Prostate gland (tissue), 2 donors: ENCODE data around the gene ACOX3. TPM values are rescaled to one million over a fixed set of nuclear protein-coding genes. Genes with fewer than 3 reads are reported as not detected.
A peak's percentile ranks its signal among the peaks of the same experiment; 100 is the strongest.

ENCODE experiments used
- DNase-seq: peaks from one replicate; pipeline ENCODE4 v3.0.0-alpha.2; 2019; ENCODE audit warnings: low spot score
- H3K27ac ChIP-seq, 2 donors: fragments of 200-600 bp; sonication (generic); 2 replicates each; pipeline ENCODE4 v1.5.1; 2017 to 2019
- H3K27me3 ChIP-seq: fragments of 200-600 bp; sonication (generic); replicated peaks from 2 replicates; pipeline ENCODE4 v1.5.1; 2019; ENCODE audit not compliant: insufficient read depth
- H3K36me3 ChIP-seq, 2 donors: fragments of 200-600 bp; sonication (generic); 1 replicate in 1 of 2; 2 replicates in 1 of 2; pipeline versions ENCODE4 v1.5.1 to v1.8.1; 2017 to 2019
- H3K4me1 ChIP-seq: fragments of 200-600 bp; sonication (generic); replicated peaks from 2 replicates; pipeline ENCODE4 v1.5.1; 2019
- H3K4me3 ChIP-seq, 2 donors: fragments of 200-600 bp; sonication (generic); 2 replicates each; pipeline ENCODE4 v1.5.1; 2017 to 2019
- H3K9me3 ChIP-seq: fragments of 200-600 bp; sonication (generic); 2 replicates; pipeline ENCODE4 v1.5.1; 2017
- CTCF ChIP-seq, 4 experiments: fragments of 200-600 bp in 2 of 4; fragments of 450-650 bp in 2 of 4; sonication (generic) in 2 of 4; IDR thresholded peaks; 1 replicate in 3 of 4; 2 replicates in 1 of 4; pipeline ENCODE4 v1.5.1; 2016 to 2019; ENCODE audit warnings: antibody characterized with exemption in 4 of 4, mild to moderate bottlenecking in 2 of 4, moderate library complexity in 2 of 4
- POLR2A ChIP-seq: fragments of 450-650 bp; IDR thresholded peaks from one replicate; pipeline ENCODE4 v1.6.1; 2016; ENCODE audit warnings: antibody characterized with exemption, mild to moderate bottlenecking
- POLR2AphosphoS5 ChIP-seq: sonication (generic); formaldehyde crosslinking; IDR thresholded peaks from one replicate; pipeline ENCODE4 v1.6.1; 2017; ENCODE audit warnings: antibody characterized with exemption
- WGBS: methylation state at CpG from one replicate; pipeline ENCODE4 v1.1.5; 2018; 5-methylcytosine and 5-hydroxymethylcytosine counted together
- intact Hi-C: fragments of 100-400 bp; cut with DNase I; formaldehyde crosslinking; loops from one replicate; pipeline ENCODE4 v1.14.2; 2022
- total RNA-seq, 2 donors: library from RNA; depleted of rRNA; stranded (reverse); fragments of >200 nt; gene quantifications; one replicate each; pipeline ENCODE4 v1.1.0, GENCODE V29; 2016

ACOX3 gene
- total RNA-seq, 2 donors from 2014 or later, result 65.7 to 75.4 TPM

- Histone ChIP-seq H3K27me3 (no peaks in the 10 kb centered on the region), H3K9me3 (no peaks in the 10 kb centered on the region), H3K27ac (no peak overlapping the region), H3K4me3 (no peak overlapping the region), H3K4me1 (peaks cover 12% of the 10 kb centered on the region), H3K36me3 (peaks cover 0 to 9% of the 10 kb centered on the region in 2 donors)
- no peak for DNase-seq
- TF ChIP-seq POLR2AphosphoS5 (no peak), CTCF (IDR thresholded peaks at IDR 0.05) (no peak), POLR2A (no peak)
- intact Hi-C loops, result no loop called here
- 95% methylated on average over 12 of the region's 12 CpGs for WGBS
Observed at GRCh38 chr4:8395504-8396296, 44.8 kb downstream of the ACOX3 start.

- intact Hi-C loops, result loop anchor here (5.0 kb wide), 2 partner anchors 53 to 78 kb away; no protein-coding TSS in a partner anchor
- Histone ChIP-seq H3K36me3 (peaks cover 0 to 9% of the 10 kb centered on the region in 2 donors), H3K4me1 (peaks cover 12% of the 10 kb centered on the region), H3K9me3 (no peaks in the 10 kb centered on the region), H3K4me3 (no peak overlapping the region), H3K27me3 (no peaks in the 10 kb centered on the region), H3K27ac (peak overlapping the region; percentile 8 to 32)
- 80% methylated on average over 12 of the region's 12 CpGs for WGBS
- no peak for TF ChIP-seq POLR2A
- DNase-seq, result no peak
Observed at GRCh38 chr4:8394806-8395205, 45.7 kb downstream of the ACOX3 start.

DNA sequence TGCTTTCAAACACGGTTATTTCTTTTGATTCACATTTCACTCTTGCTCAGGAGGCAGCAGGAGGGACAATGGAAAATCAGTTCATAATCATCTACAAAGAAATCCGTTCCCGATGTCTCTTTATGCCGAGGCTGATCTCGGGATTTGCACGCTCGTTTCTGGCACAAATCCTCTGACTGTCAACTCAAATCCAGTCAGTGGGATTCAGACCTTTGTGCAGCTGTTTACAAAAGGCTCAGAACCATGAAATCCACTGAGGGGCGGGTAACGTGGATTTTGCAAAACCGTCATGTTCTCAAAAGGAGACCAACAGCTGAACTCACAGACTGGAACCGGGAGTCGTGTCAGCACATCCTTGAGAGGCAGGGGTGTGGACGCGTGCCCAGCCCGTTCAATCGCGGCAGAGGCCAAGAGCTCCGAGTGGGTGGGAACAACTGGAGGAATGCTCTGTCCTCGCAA is 46.4 kb downstream of the ACOX3 start:
- peak overlapping the region; percentile 32 to 58 for H3K27ac ChIP-seq
- WGBS, result 27% methylated on average over 19 of the region's 19 CpGs
- H3K4me1 ChIP-seq, result peaks cover 12% of the 10 kb centered on the region
- no peaks in the 10 kb centered on the region for H3K27me3 ChIP-seq
- H3K36me3 ChIP-seq, result peaks cover 3 to 9% of the 10 kb centered on the region in 2 donors
- intact Hi-C loops, result loop anchor here (5.0 kb wide), 2 partner anchors 52 to 77 kb away; no protein-coding TSS in a partner anchor
- no peak overlapping the region for H3K4me3 ChIP-seq
- TF ChIP-seq POLR2A (no peak), CTCF (IDR thresholded peaks at IDR 0.05) (no peak), POLR2AphosphoS5 (peak; percentile 33)
- DNase-seq, result peak; percentile 60
- H3K9me3 ChIP-seq, result no peaks in the 10 kb centered on the region

GRCh38 chr4:8393593-8394038 is 46.9 kb downstream of the ACOX3 start:
- H3K27me3 ChIP-seq, result no peaks in the 10 kb centered on the region
- no peak overlapping the region for H3K4me3 ChIP-seq
- peak overlapping the region; percentile 47 to 58 for H3K27ac ChIP-seq
- 31% methylated on average over 8 of the region's 8 CpGs for WGBS
- peak; percentile 37 for DNase-seq
- no peaks in the 10 kb centered on the region for H3K9me3 ChIP-seq
- intact Hi-C loops, result loop anchor here (5.0 kb wide), 2 partner anchors 51 to 76 kb away; no protein-coding TSS in a partner anchor
- peaks cover 7 to 9% of the 10 kb centered on the region in 2 donors for H3K36me3 ChIP-seq
- peaks cover 12% of the 10 kb centered on the region for H3K4me1 ChIP-seq
- TF ChIP-seq POLR2AphosphoS5, result peak; percentile 56
- peak in 1 of 4 experiments; percentile 34 for TF ChIP-seq CTCF (IDR thresholded peaks at IDR 0.05)
- no peak for TF ChIP-seq POLR2A

- 78% methylated on average over 15 of the region's 15 CpGs for WGBS
- intact Hi-C loops, result loop anchor here (5.0 kb wide), 2 partner anchors 50 to 75 kb away; no protein-coding TSS in a partner anchor
- H3K4me1 ChIP-seq, result peaks cover 12% of the 10 kb centered on the region
Observed at GRCh38 chr4:8392591-8393190, 47.8 kb downstream of the ACOX3 start.

More at GRCh38 chr4:8392591-8393190, 47.8 kb downstream of the ACOX3 start:
- TF ChIP-seq POLR2AphosphoS5, result no peak
- TF ChIP-seq CTCF (IDR thresholded peaks at IDR 0.05), result no peak
- TF ChIP-seq POLR2A, result no peak
- no peaks in the 10 kb centered on the region for H3K9me3 ChIP-seq
- H3K27ac ChIP-seq, result peak overlapping the region; percentile 26 to 47
- peaks cover 7 to 18% of the 10 kb centered on the region in 2 donors for H3K36me3 ChIP-seq
- H3K27me3 ChIP-seq, result no peaks in the 10 kb centered on the region
- no peak for DNase-seq
- no peak overlapping the region for H3K4me3 ChIP-seq
